GM18502 (cell line): ENCODE data around the gene SRSF11.

Source experiments
- ATAC-seq: cut with Tn5 transposase; IDR thresholded peaks from one replicate; pipeline ENCODE4 v1.9.1; 2021; ENCODE audit warnings: mild to moderate bottlenecking; ENCODE audit not compliant: unreplicated experiment, poor library complexity

SRSF11 gene

GRCh38 chr1:70220015-70220414 is 1.2 kb upstream of the SRSF11 start:
- ATAC-seq: no peak

- peak; percentile 8 for ATAC-seq
Measured at GRCh38 chr1:70220517-70221237, 503 bp upstream of the SRSF11 start.

- ATAC-seq: no peak
Measured at GRCh38 chr1:70222716-70223235, 1.6 kb downstream of the SRSF11 start.

- no peak for ATAC-seq
Measured at GRCh38 chr1:70224954-70225353, 3.8 kb downstream of the SRSF11 start.

DNA sequence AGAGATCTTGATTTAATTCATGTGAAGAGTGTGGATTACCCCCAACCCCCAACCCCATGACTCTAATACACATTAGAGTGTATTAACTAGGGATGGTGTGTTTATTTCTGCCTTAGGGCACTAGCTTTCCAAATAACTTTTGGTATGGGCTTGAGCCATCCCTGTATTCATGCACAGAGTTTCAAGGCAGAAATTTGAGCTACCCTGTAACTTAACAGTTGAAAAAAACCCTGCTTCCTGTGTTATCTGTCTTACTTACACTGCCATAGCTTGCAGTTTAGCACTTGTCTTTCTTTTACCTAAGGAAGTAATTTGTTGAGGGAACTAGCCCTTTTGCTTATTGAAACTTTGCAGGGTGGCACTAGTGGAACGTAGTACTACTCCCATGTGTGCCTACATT is 6.3 kb downstream of the SRSF11 start:
- ATAC-seq: peak; percentile 63

GRCh38 chr1:70228670-70229069 is 7.5 kb downstream of the SRSF11 start:
- no peak for ATAC-seq

DNA sequence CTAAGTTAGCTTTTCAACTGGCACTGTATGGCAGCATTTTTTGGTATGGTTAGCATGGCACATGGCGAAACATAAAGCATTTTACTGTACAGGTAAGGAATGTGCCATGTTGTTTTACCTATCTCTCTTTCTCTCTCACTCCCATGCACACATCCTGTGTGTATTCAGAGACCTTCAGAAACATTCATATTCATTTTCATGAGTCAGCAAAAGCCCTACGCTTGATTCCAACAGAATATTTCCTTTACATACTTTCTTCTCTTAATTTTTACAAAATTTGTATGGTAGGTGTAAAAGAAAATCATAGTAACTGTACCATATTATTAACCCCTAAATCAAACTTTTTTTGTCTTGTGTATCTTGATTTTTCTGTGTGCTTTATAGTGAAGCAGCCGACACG is 10.3 kb downstream of the SRSF11 start:
- ATAC-seq: no peak

GRCh38 chr1:70234733-70235132 is 13.6 kb downstream of the SRSF11 start:
- no peak for ATAC-seq

DNA sequence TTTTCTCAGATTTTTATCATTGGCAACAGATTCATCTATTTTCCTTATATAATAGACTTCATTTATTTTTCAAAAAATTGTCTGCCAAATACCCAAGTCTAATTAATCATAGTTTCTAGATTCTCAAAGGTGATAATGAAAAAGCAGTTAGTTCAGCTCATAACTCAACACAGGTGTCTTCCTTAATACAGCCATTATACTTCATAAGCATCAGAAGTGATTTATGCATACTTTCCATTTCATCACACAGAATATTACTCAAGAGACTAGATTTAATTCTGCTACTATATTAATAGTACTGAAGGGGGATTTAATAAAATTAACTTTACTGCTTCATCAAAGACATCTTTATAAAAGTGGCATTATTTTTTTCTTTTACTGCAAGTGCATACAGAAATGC is 18.8 kb downstream of the SRSF11 start:
- ATAC-seq: no peak

- ATAC-seq: no peak
Measured at GRCh38 chr1:70247122-70247521, 25.9 kb downstream of the SRSF11 start.

- no peak for ATAC-seq
Measured at GRCh38 chr1:70247768-70248167, 26.6 kb downstream of the SRSF11 start.

GRCh38 chr1:70248729-70249128 is 27.5 kb downstream of the SRSF11 start:
- ATAC-seq: no peak

DNA sequence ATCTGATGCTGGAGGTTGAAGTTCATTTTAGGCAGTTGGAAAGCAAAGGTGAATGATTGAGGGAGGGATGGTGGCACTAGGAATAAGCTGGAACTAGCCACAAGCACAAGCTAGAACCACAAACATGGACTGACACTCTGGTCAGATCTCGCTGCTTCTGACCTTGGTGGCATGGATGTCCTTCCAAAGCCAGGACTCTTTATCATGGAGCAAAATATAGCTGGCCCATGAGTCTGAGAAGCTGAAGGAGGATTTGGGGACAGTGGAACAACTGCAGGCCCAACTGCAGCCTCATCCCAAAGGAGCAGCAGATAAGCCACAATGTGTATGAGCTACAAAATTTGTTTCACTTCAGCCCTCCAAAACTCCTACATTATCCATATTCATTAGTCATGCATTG is 35.5 kb downstream of the SRSF11 start:
- ATAC-seq: no peak

DNA sequence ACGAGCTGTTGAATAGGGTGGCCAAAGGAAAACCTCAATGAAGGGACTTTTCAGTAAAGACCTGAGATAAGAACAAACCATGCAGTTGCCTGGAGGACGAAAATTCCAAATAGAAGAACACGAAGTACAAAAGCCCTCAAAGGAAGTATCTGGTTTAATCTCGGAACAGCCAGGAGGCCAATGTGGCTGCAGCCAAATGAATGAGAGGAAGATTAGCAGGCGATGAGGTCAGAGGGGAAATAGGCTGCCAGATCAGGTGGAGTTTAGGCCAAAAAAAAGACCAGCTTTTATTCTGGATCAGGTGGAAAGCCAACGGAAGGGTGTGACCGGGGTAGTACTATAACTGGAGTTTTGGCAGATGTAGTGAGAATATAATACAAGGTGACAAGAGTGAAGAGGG is 43.7 kb downstream of the SRSF11 start:
- ATAC-seq: no peak

GRCh38 chr1:70265946-70266345 is 44.8 kb downstream of the SRSF11 start:
- ATAC-seq: no peak

- no peak for ATAC-seq
Measured at GRCh38 chr1:70277875-70278274, 56.7 kb downstream of the SRSF11 start.

DNA sequence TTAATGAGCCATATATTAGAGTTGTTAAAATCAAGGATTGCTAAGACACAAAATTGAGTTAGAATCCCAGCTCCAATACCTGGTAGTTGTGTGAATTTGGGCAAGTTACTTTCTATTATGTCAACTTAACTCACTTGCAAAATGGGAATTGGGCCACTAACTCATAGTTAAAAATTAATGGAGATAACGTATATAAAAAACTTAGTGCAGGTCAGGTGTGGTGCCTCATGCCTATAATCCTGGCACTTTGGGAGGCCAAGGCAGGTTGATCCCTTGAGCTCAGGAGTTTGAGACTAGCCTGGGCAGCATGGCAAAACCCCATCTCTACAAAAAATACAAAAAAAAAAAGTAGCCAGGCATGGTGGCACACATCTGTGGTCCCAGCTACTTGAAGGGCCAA is 57.5 kb downstream of the SRSF11 start:
- ATAC-seq: no peak

DNA sequence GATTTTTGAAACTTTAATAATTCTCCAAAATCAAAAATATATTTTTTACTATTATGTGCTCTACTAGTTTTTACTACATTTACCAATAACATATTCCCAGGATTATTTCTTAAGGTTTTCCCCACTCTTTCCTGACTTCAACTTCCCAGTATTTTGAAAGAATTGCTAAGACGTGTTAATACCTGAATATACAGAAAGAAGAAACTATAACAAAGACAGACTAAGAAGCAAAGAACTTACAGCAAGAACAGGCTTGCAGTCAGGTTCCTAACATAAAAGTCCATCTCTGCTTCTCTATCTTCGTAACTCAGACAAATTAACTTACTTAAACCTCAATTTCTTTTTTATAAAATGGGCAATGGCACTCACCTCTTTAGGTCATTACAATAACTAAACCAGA is 63.2 kb downstream of the SRSF11 start:
- ATAC-seq: no peak

DNA sequence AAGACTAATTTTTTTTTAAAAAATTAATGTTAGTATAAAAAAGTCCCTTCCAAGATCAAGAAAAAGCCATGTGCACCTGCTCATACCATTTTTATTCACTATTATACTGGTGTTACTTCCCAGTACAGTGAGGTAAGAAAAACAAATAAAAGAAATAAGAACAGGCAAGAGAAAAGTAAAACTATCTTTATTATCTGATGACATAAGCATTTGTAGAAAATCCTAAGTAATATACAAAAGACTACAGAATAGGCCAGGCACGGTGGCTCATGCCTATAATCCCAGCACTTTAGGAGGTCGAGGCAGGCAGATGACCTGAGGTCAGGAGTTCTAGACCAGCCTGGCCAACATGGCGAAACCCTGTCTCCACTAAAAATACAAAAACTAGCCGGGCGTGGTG is 65.3 kb downstream of the SRSF11 start:
- no peak for ATAC-seq

DNA sequence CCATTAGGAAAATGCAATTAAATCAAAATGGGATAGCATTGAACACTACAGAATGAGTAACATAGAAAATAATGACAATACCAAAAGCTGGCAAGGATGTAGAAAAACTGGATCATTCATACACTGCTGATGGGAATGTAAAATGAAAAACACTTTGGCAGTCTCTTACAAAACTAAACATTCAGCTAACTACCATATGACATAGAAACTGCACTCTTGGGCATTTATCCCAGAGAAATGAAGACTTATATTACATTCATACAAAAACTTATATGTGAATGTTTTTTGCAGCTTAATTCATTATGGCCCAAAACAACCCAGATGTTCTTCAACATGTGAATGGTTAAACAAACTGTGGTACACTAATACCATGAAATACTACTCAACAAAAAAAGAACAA is 67.0 kb downstream of the SRSF11 start:
- no peak for ATAC-seq

DNA sequence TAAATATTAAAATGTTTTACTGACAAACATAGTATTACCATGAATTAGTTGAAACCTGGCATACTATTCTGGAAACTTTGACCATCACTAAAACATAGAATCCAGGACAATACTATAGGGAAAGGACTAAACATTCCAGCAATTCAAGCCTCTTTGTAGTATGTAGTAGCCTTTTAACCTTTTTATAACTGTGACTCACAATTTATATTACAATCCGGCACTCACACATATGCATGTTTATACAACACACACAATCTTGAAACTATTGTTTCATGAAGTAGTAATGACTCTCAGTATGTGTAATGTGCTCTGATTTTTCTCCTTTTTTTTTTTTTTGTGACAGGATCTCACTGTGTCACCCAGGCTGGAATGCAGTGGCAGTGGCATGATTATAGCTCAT is 69.0 kb downstream of the SRSF11 start:
- no peak for ATAC-seq

DNA sequence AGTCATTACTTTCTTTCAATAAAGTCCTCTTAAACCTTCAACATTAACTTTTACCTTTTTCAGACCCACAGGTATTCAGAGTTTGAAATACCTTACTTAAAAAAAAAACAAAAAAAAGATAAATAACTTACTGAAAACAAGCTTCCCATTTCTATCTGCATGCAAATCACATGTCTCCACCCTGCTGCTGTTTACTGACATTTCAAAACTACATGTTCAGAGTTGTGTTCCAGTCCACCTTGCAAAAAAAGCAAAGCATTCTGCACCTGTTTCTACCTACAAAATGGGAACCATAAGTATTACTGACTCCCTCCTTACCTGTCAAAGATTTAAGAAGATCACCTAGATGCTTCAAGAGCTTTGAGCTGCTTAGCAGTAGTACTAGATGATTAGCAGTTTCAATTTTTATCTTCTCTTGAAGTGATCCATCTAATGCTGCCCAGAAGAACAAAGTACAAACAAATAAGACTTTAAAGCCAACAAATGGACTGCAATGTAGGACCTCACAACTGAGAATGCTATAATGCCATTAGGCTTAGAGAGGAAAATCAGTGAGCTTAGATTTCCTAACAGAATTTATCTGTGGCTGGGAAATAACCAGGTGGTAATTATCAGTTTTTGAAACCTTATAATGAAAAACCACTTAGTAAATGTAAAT is 72.1 kb downstream of the SRSF11 start:
- no peak for ATAC-seq
